ENCODE measurements around the gene IL15RA.

The IL15RA gene

GRCh38 chr10:5996696-5997095 lies 19.4 kb upstream of the IL15RA start:
- Histone ChIP-seq H3K36me3 (ENCODE audit: control insufficient read depth in 1 of 2, insufficient read depth in 2 of 2, low read length in 2 of 2) (no peaks in the 10 kb centered on the region), H3K79me1 (ENCODE audit: low read length) (no peaks in the 10 kb centered on the region), H3K27me3 (ENCODE audit: insufficient read depth, low read length) (no peaks in the 10 kb centered on the region), H3K4me3 (ENCODE audit: low read depth, low read length) (no peak overlapping the region), H3K4ac (ENCODE audit: low read depth, low read length) (no peak overlapping the region), H4K12ac (ENCODE audit: low read depth, low read length) (no peak overlapping the region), H4K91ac (ENCODE audit: low read depth, low read length) (no peak overlapping the region), H4K8ac (ENCODE audit: low read depth, low read length) (no peak overlapping the region), H2BK12ac (ENCODE audit: low read length) (no peak overlapping the region), H3K9ac (ENCODE audit: low read length) (no peak overlapping the region), H2BK5ac (ENCODE audit: low read depth, low read length, poor library complexity) (no peak overlapping the region), H3K4me1 (ENCODE audit: control insufficient read depth in 1 of 2, insufficient read depth in 2 of 2, low read length in 2 of 2) (no peaks in the 10 kb centered on the region), H2AFZ (ENCODE audit: insufficient read depth, low read length, poor library complexity) (no peak overlapping the region), H2BK120ac (ENCODE audit: insufficient read depth, low read length, poor library complexity) (no peak overlapping the region), H3K14ac (ENCODE audit: low read length) (no peak overlapping the region), H2AK5ac (ENCODE audit: low read length) (no peak overlapping the region), H3K18ac (ENCODE audit: low read length) (no peak overlapping the region), H3K4me2 (ENCODE audit: low read length) (no peak overlapping the region), H3K79me2 (ENCODE audit: control insufficient read depth, insufficient read depth, low read length, poor library complexity) (no peaks in the 10 kb centered on the region), H3K27ac (ENCODE audit: low read depth, low read length) (no peak overlapping the region), H3K23ac (ENCODE audit: low read length) (no peak overlapping the region), H3K9me3 (ENCODE audit: insufficient read depth, low read depth, low read length) (no peaks in the 10 kb centered on the region)
- no peak for DNase-seq
- WGBS (ENCODE audit: extremely low coverage, insufficient coverage, insufficient read length) = no CpG with 5 or more reads among the region's 4 CpGs

DNA sequence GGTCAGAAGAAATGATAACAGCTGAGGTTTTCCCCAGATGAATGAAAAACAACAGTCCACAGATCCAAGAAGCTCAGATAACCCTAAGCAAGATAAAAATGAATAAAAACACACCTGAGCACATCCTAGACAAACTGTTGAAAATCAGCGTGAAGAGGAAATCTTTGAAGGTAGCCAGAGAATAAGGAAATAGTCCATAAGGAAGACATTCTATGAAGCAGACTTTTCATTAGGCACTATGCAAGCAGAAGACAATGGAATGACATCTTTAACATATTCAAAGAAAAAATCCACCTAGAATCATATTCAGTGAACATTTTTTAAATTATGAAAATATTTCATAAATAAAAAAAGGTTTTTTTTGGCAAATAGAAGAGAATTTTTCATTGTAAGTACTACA lies 15.1 kb upstream of the IL15RA start:
- Histone ChIP-seq H3K4me2 (ENCODE audit: low read length) (no peak overlapping the region), H3K9me3 (ENCODE audit: insufficient read depth, low read depth, low read length) (peaks cover 1% of the 10 kb centered on the region), H3K9ac (ENCODE audit: low read length) (no peak overlapping the region), H3K23ac (ENCODE audit: low read length) (no peak overlapping the region), H3K4ac (ENCODE audit: low read depth, low read length) (no peak overlapping the region), H3K27ac (ENCODE audit: low read depth, low read length) (no peak overlapping the region), H2AFZ (ENCODE audit: insufficient read depth, low read length, poor library complexity) (no peak overlapping the region), H3K79me1 (ENCODE audit: low read length) (no peaks in the 10 kb centered on the region), H2BK5ac (ENCODE audit: low read depth, low read length, poor library complexity) (no peak overlapping the region), H3K79me2 (ENCODE audit: control insufficient read depth, insufficient read depth, low read length, poor library complexity) (no peaks in the 10 kb centered on the region), H3K14ac (ENCODE audit: low read length) (no peak overlapping the region), H3K4me3 (ENCODE audit: low read depth, low read length) (no peak overlapping the region), H4K8ac (ENCODE audit: low read depth, low read length) (no peak overlapping the region), H4K91ac (ENCODE audit: low read depth, low read length) (no peak overlapping the region), H3K4me1 (ENCODE audit: control insufficient read depth in 1 of 2, insufficient read depth in 2 of 2, low read length in 2 of 2) (no peaks in the 10 kb centered on the region), H2BK12ac (ENCODE audit: low read length) (no peak overlapping the region), H3K18ac (ENCODE audit: low read length) (no peak overlapping the region), H2AK5ac (ENCODE audit: low read length) (no peak overlapping the region), H2BK120ac (ENCODE audit: insufficient read depth, low read length, poor library complexity) (no peak overlapping the region), H4K12ac (ENCODE audit: low read depth, low read length) (no peak overlapping the region), H3K36me3 (ENCODE audit: control insufficient read depth in 1 of 2, insufficient read depth in 2 of 2, low read length in 2 of 2) (no peaks in the 10 kb centered on the region), H3K27me3 (ENCODE audit: insufficient read depth, low read length) (no peaks in the 10 kb centered on the region)
- WGBS (ENCODE audit: extremely low coverage, insufficient coverage, insufficient read length) = no CpG with 5 or more reads among the region's 1 CpG
- DNase-seq = no peak

DNA sequence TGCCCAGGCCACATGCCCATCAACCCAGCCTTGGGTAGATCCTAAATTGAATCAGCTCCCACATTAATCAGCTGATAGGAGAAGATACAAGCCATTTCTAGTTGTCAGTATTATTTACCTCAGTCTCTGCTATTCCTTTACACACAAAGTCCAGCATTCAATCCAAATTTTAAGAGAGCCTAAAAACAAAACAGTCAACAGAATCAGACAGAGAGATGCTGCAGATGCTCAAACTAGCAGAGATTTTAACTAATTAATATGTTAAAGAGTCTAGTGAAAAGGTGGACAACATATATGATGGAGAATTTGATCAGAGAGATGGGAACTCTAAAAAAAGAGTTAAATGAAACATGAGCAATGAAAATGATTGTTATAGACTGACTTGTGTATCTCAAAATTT lies 14.4 kb upstream of the IL15RA start:
- Histone ChIP-seq H3K36me3 (ENCODE audit: control insufficient read depth in 1 of 2, insufficient read depth in 2 of 2, low read length in 2 of 2) (no peaks in the 10 kb centered on the region), H4K12ac (ENCODE audit: low read depth, low read length) (no peak overlapping the region), H3K27ac (ENCODE audit: low read depth, low read length) (no peak overlapping the region), H3K79me1 (ENCODE audit: low read length) (no peaks in the 10 kb centered on the region), H3K4ac (ENCODE audit: low read depth, low read length) (no peak overlapping the region), H3K18ac (ENCODE audit: low read length) (no peak overlapping the region), H3K79me2 (ENCODE audit: control insufficient read depth, insufficient read depth, low read length, poor library complexity) (no peaks in the 10 kb centered on the region), H2AK5ac (ENCODE audit: low read length) (no peak overlapping the region), H3K14ac (ENCODE audit: low read length) (no peak overlapping the region), H2AFZ (ENCODE audit: insufficient read depth, low read length, poor library complexity) (no peak overlapping the region), H2BK120ac (ENCODE audit: insufficient read depth, low read length, poor library complexity) (no peak overlapping the region), H3K9me3 (ENCODE audit: insufficient read depth, low read depth, low read length) (peaks cover 1% of the 10 kb centered on the region), H3K23ac (ENCODE audit: low read length) (no peak overlapping the region), H2BK5ac (ENCODE audit: low read depth, low read length, poor library complexity) (no peak overlapping the region), H3K4me3 (ENCODE audit: low read depth, low read length) (no peak overlapping the region), H4K91ac (ENCODE audit: low read depth, low read length) (no peak overlapping the region), H3K9ac (ENCODE audit: low read length) (no peak overlapping the region), H3K4me1 (ENCODE audit: control insufficient read depth in 1 of 2, insufficient read depth in 2 of 2, low read length in 2 of 2) (no peaks in the 10 kb centered on the region), H4K8ac (ENCODE audit: low read depth, low read length) (no peak overlapping the region), H2BK12ac (ENCODE audit: low read length) (no peak overlapping the region), H3K4me2 (ENCODE audit: low read length) (no peak overlapping the region), H3K27me3 (ENCODE audit: insufficient read depth, low read length) (no peaks in the 10 kb centered on the region)
- no peak for DNase-seq

DNA sequence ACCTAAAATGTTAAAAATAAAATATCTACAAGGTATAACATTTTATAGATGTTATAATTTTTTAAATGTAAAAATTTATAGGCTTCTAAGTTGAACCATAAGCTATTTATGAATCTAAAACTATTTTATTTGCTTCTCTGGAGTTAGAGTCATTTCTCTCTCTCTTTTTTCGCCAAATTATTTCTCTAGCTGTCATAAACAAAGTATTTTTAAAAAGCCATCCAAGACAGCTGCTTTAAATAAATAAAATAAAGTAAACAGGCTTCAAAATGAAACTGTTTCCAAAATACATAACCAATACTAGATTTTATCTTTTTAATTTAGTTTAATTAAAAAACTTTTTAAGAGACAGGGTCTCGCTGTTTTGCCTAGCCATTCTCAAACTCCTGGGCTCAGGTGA lies 12.4 kb upstream of the IL15RA start:
- H3K18ac ChIP-seq (ENCODE audit: low read length) = no peak overlapping the region
- no peak overlapping the region for H4K12ac ChIP-seq (ENCODE audit: low read depth, low read length)
- H2BK12ac ChIP-seq (ENCODE audit: low read length) = no peak overlapping the region
- no peak overlapping the region for H4K8ac ChIP-seq (ENCODE audit: low read depth, low read length)
- no peak overlapping the region for H2AK5ac ChIP-seq (ENCODE audit: low read length)
- no peak overlapping the region for H3K4ac ChIP-seq (ENCODE audit: low read depth, low read length)
- no peak overlapping the region for H2BK120ac ChIP-seq (ENCODE audit: insufficient read depth, low read length, poor library complexity)
- H3K23ac ChIP-seq (ENCODE audit: low read length) = no peak overlapping the region
- no peaks in the 10 kb centered on the region for H3K79me2 ChIP-seq (ENCODE audit: control insufficient read depth, insufficient read depth, low read length, poor library complexity)
- no peak overlapping the region for H4K91ac ChIP-seq (ENCODE audit: low read depth, low read length)
- H3K9ac ChIP-seq (ENCODE audit: low read length) = no peak overlapping the region
- H3K4me2 ChIP-seq (ENCODE audit: low read length) = no peak overlapping the region
- no CpG with 5 or more reads among the region's 2 CpGs for WGBS (ENCODE audit: extremely low coverage, insufficient coverage, insufficient read length)
- H2BK5ac ChIP-seq (ENCODE audit: low read depth, low read length, poor library complexity) = no peak overlapping the region
- H3K9me3 ChIP-seq (ENCODE audit: insufficient read depth, low read depth, low read length) = peaks cover 1% of the 10 kb centered on the region
- H3K4me3 ChIP-seq (ENCODE audit: low read depth, low read length) = no peak overlapping the region
- H3K79me1 ChIP-seq (ENCODE audit: low read length) = no peaks in the 10 kb centered on the region
- no peak overlapping the region for H3K14ac ChIP-seq (ENCODE audit: low read length)
- DNase-seq = no peak
- no peaks in the 10 kb centered on the region for H3K4me1 ChIP-seq (ENCODE audit: control insufficient read depth in 1 of 2, insufficient read depth in 2 of 2, low read length in 2 of 2)
- no peak overlapping the region for H2AFZ ChIP-seq (ENCODE audit: insufficient read depth, low read length, poor library complexity)
- no peak overlapping the region for H3K27ac ChIP-seq (ENCODE audit: low read depth, low read length)
- no peaks in the 10 kb centered on the region for H3K27me3 ChIP-seq (ENCODE audit: insufficient read depth, low read length)
- H3K36me3 ChIP-seq (ENCODE audit: control insufficient read depth in 1 of 2, insufficient read depth in 2 of 2, low read length in 2 of 2) = no peaks in the 10 kb centered on the region

Measured in trophoblast cell (in vitro differentiated cells and primary cell).